HCT116 (cell line): ENCODE measurements around the gene ZDHHC14.

Experiments used
- CBX3 ChIP-seq: IDR thresholded peaks from 2 replicates; pipeline ENCODE4 v1.6.1; 2012; ENCODE audit warnings: low read depth
- CEBPB ChIP-seq: IDR thresholded peaks from 2 replicates; pipeline ENCODE4 v1.6.1; 2012; ENCODE audit warnings: low read depth
- EZH2phosphoT487 ChIP-seq: fragments of 200-600 bp; IDR thresholded peaks from 2 replicates; pipeline ENCODE4 v1.6.1; 2018; ENCODE audit warnings: antibody characterized with exemption, borderline replicate concordance
- POLR2A ChIP-seq: IDR thresholded peaks from 2 replicates; pipeline ENCODE4 v1.7.0; 2011; ENCODE audit warnings: borderline replicate concordance; ENCODE audit not compliant: insufficient read depth, insufficient read length; ENCODE audit errors: extremely low read depth
- TF ChIP-seq, protein P1 (sequence below), 3 experiments: fragments of 200-600 bp in 1 of 3; sonication (generic) in 1 of 3; IDR thresholded peaks in 2 of 3; conservative IDR thresholded peaks in 1 of 3; 2 replicates each; pipeline ENCODE4 v1.5.1; 2012 to 2017; ENCODE audit warnings: low read depth in 2 of 3, low read length in 2 of 3, antibody characterized with exemption in 1 of 3, borderline replicate concordance in 1 of 3, control low read depth in 1 of 3, mild to moderate bottlenecking in 1 of 3, mixed read lengths in 1 of 3, mixed run types in 1 of 3, moderate library complexity in 1 of 3; ENCODE audit not compliant: insufficient read depth in 1 of 3
- TF ChIP-seq, protein P2 (sequence below): IDR thresholded peaks from 2 replicates; pipeline ENCODE4 v1.6.1; 2012; ENCODE audit warnings: low read depth

DNA sequence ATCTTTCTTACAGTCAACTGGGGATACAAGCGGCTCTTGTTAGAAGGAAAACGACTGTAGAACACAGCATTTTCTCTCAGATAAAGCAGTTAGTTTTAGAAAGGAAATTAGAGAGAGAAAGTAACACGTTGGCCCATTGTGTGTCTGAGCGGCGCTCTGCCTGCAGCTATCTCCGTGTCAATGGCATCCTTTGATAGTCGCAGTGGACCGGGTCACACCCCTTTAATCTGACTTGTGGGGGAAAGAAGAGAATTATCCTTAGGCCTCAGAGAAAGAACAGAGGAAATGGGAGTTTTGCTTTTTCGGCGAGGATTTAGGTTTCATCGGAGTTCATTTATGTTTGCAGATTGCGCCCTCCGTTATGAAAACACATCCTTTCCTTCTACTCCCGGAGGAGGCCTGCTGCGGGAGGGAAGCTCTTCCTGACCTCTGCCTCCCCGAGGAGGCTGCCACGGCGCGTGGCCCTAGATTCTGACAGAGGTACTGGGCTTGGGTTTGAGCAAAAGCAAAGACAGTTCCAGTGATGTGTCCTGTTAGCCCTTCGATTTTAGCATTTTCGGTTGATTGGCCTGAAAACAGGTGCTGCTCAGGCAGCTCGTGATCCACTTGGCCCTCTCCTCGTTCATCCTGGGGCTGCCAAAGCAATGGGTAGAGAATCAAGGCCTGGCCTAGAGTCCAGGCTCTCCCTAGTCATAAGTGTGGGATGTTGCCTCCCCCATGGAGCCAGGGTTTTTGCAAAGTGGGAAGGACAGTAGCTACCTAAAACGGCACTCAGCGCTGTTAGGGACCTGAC is 74.9 kb downstream of the ZDHHC14 start:
- TF ChIP-seq, protein P1, sequence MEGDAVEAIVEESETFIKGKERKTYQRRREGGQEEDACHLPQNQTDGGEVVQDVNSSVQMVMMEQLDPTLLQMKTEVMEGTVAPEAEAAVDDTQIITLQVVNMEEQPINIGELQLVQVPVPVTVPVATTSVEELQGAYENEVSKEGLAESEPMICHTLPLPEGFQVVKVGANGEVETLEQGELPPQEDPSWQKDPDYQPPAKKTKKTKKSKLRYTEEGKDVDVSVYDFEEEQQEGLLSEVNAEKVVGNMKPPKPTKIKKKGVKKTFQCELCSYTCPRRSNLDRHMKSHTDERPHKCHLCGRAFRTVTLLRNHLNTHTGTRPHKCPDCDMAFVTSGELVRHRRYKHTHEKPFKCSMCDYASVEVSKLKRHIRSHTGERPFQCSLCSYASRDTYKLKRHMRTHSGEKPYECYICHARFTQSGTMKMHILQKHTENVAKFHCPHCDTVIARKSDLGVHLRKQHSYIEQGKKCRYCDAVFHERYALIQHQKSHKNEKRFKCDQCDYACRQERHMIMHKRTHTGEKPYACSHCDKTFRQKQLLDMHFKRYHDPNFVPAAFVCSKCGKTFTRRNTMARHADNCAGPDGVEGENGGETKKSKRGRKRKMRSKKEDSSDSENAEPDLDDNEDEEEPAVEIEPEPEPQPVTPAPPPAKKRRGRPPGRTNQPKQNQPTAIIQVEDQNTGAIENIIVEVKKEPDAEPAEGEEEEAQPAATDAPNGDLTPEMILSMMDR (IDR thresholded peaks at IDR 0.05 in 2 of 3, conservative IDR thresholded peaks at IDR 0.05 in 1 of 3; ENCODE audit: borderline replicate concordance in 1 of 3, insufficient read depth in 1 of 3, low read depth in 2 of 3, low read length in 2 of 3), result no peak
- TF ChIP-seq CEBPB (no peak), EZH2phosphoT487 (no peak), POLR2A (no peak), CBX3 (no peak)
- TF ChIP-seq, protein P2, sequence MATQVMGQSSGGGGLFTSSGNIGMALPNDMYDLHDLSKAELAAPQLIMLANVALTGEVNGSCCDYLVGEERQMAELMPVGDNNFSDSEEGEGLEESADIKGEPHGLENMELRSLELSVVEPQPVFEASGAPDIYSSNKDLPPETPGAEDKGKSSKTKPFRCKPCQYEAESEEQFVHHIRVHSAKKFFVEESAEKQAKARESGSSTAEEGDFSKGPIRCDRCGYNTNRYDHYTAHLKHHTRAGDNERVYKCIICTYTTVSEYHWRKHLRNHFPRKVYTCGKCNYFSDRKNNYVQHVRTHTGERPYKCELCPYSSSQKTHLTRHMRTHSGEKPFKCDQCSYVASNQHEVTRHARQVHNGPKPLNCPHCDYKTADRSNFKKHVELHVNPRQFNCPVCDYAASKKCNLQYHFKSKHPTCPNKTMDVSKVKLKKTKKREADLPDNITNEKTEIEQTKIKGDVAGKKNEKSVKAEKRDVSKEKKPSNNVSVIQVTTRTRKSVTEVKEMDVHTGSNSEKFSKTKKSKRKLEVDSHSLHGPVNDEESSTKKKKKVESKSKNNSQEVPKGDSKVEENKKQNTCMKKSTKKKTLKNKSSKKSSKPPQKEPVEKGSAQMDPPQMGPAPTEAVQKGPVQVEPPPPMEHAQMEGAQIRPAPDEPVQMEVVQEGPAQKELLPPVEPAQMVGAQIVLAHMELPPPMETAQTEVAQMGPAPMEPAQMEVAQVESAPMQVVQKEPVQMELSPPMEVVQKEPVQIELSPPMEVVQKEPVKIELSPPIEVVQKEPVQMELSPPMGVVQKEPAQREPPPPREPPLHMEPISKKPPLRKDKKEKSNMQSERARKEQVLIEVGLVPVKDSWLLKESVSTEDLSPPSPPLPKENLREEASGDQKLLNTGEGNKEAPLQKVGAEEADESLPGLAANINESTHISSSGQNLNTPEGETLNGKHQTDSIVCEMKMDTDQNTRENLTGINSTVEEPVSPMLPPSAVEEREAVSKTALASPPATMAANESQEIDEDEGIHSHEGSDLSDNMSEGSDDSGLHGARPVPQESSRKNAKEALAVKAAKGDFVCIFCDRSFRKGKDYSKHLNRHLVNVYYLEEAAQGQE, result no peak
